ENCODE results near the gene ZNF329.

ZNF329 gene

GRCh38 chr19:58123354-58123753 is 27.2 kb downstream of the ZNF329 start:
- no peak for TF ChIP-seq POLR2AphosphoS5 (IDR thresholded peaks at IDR 0.05; ENCODE audit: low read depth, low read length)
- no peak for TF ChIP-seq TAF1 (IDR thresholded peaks at IDR 0.05; ENCODE audit: borderline replicate concordance, insufficient read depth, low read length)
- TF ChIP-seq FOXP2 (optimal IDR thresholded peaks at IDR 0.05; ENCODE audit: borderline replicate concordance, extremely low read depth, extremely low read length, insufficient read depth) = no peak
- TF ChIP-seq SIN3A (IDR thresholded peaks at IDR 0.05; ENCODE audit: borderline replicate concordance, insufficient read depth, low read length) = no peak
- TF ChIP-seq, protein P1, sequence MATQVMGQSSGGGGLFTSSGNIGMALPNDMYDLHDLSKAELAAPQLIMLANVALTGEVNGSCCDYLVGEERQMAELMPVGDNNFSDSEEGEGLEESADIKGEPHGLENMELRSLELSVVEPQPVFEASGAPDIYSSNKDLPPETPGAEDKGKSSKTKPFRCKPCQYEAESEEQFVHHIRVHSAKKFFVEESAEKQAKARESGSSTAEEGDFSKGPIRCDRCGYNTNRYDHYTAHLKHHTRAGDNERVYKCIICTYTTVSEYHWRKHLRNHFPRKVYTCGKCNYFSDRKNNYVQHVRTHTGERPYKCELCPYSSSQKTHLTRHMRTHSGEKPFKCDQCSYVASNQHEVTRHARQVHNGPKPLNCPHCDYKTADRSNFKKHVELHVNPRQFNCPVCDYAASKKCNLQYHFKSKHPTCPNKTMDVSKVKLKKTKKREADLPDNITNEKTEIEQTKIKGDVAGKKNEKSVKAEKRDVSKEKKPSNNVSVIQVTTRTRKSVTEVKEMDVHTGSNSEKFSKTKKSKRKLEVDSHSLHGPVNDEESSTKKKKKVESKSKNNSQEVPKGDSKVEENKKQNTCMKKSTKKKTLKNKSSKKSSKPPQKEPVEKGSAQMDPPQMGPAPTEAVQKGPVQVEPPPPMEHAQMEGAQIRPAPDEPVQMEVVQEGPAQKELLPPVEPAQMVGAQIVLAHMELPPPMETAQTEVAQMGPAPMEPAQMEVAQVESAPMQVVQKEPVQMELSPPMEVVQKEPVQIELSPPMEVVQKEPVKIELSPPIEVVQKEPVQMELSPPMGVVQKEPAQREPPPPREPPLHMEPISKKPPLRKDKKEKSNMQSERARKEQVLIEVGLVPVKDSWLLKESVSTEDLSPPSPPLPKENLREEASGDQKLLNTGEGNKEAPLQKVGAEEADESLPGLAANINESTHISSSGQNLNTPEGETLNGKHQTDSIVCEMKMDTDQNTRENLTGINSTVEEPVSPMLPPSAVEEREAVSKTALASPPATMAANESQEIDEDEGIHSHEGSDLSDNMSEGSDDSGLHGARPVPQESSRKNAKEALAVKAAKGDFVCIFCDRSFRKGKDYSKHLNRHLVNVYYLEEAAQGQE (IDR thresholded peaks at IDR 0.05; ENCODE audit: insufficient read depth in 1 of 2, low read depth in 2 of 2, low read length in 2 of 2) = no peak

- TF ChIP-seq SIN3A (IDR thresholded peaks at IDR 0.05; ENCODE audit: borderline replicate concordance, insufficient read depth, low read length) = no peak
- no peak for TF ChIP-seq POLR2AphosphoS5 (IDR thresholded peaks at IDR 0.05; ENCODE audit: low read depth, low read length)
- no peak for TF ChIP-seq TAF1 (IDR thresholded peaks at IDR 0.05; ENCODE audit: borderline replicate concordance, insufficient read depth, low read length)
- TF ChIP-seq, protein P1 (IDR thresholded peaks at IDR 0.05; ENCODE audit: insufficient read depth in 1 of 2, low read depth in 2 of 2, low read length in 2 of 2) = no peak
- no peak for TF ChIP-seq FOXP2 (optimal IDR thresholded peaks at IDR 0.05; ENCODE audit: borderline replicate concordance, extremely low read depth, extremely low read length, insufficient read depth)
Measured at GRCh38 chr19:58118979-58119733, 31.4 kb downstream of the ZNF329 start.

DNA sequence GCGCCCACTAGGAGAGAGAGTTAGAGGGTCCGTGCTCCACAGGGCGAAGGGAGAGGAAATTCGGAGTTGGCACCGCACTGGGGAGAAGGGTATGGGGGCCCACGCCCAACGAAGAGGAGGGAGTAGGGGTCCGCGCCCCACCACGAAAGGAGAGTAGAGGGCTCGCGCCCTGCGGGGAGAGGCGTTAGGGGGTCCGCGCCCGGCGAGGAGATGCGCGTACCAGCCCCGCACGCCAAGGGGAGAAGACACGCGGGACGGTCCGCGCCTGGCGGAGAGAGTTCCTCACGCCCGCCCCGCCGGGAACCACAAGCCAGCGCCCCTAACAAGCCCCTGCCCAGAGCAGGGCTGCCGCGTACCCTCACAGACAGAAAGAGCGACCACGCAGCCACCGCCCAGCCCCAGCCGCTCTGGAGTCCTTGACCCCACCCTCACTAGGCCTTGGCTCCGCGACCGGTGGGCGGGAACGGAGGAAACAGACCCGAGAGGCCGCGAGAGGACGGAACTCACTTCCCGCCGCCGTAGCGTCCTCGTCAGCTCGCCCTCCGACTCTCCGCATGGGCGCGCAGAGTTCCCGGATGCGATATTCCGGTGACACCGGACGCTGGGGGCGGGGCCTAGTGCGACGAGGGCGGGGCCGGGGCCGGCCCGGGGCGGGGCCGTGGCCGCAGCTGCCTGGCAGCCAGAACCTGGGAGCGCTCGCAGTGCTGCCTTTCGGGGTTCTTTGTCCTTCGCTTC is 32.6 kb downstream of the ZNF329 start:
- TF ChIP-seq TAF1 (IDR thresholded peaks at IDR 0.05; ENCODE audit: borderline replicate concordance, insufficient read depth, low read length) = no peak
- TF ChIP-seq POLR2AphosphoS5 (IDR thresholded peaks at IDR 0.05; ENCODE audit: low read depth, low read length) = no peak
- TF ChIP-seq, protein P1 (IDR thresholded peaks at IDR 0.05; ENCODE audit: insufficient read depth in 1 of 2, low read depth in 2 of 2, low read length in 2 of 2) = no peak
- TF ChIP-seq SIN3A (IDR thresholded peaks at IDR 0.05; ENCODE audit: borderline replicate concordance, insufficient read depth, low read length) = no peak
- TF ChIP-seq FOXP2 (optimal IDR thresholded peaks at IDR 0.05; ENCODE audit: borderline replicate concordance, extremely low read depth, extremely low read length, insufficient read depth) = no peak

DNA sequence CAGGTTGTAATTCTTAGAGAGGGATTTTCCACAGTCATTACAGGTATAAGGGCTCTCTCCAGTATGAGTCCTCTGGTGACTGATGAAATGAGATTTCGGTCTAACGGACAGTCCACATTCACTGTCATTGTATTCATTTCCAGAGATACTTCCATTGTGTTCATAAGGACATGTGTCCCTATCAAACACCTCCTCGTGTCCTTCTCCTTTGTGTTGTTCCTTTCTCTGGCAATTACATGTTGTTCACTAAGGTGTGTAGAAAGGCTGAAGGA is 42.1 kb downstream of the ZNF329 start:
- TF ChIP-seq FOXP2 (optimal IDR thresholded peaks at IDR 0.05; ENCODE audit: borderline replicate concordance, extremely low read depth, extremely low read length, insufficient read depth) = no peak
- no peak for TF ChIP-seq SIN3A (IDR thresholded peaks at IDR 0.05; ENCODE audit: borderline replicate concordance, insufficient read depth, low read length)
- TF ChIP-seq, protein P1 (IDR thresholded peaks at IDR 0.05; ENCODE audit: insufficient read depth in 1 of 2, low read depth in 2 of 2, low read length in 2 of 2) = no peak
- TF ChIP-seq POLR2AphosphoS5 (IDR thresholded peaks at IDR 0.05; ENCODE audit: low read depth, low read length) = no peak
- no peak for TF ChIP-seq TAF1 (IDR thresholded peaks at IDR 0.05; ENCODE audit: borderline replicate concordance, insufficient read depth, low read length)
